Hepatocyte (in vitro differentiated cells): Measurements from ENCODE around the gene NARS2. TPM values are rescaled to one million over a fixed set of nuclear protein-coding genes. Genes with fewer than 3 reads are reported as not detected.

Experiments used
- DNase-seq: peaks from one replicate; pipeline ENCODE4 v3.0.0-alpha.2; 2016; ENCODE audit warnings: low spot score
- H2AFZ ChIP-seq: fragments of 200-600 bp; sonication (generic); 2 replicates; pipeline ENCODE4 v1.6.0; 2016; ENCODE audit warnings: antibody characterized with exemption, mild to moderate bottlenecking
- H3K27ac ChIP-seq: fragments of 200-600 bp; sonication (generic); 2 replicates; pipeline ENCODE4 v1.5.1; 2016; ENCODE audit warnings: mild to moderate bottlenecking
- H3K27me3 ChIP-seq: fragments of 200-600 bp; sonication (generic); 2 replicates; pipeline ENCODE4 v1.6.1; 2016
- H3K36me3 ChIP-seq: fragments of 200-600 bp; sonication (generic); replicated peaks from 2 replicates; pipeline ENCODE4 v1.5.1; 2016; ENCODE audit warnings: low read depth; ENCODE audit not compliant: insufficient read depth
- H3K4me1 ChIP-seq: fragments of 200-600 bp; sonication (generic); 2 replicates; pipeline ENCODE4 v1.5.1; 2016; ENCODE audit warnings: mild to moderate bottlenecking, moderate library complexity; ENCODE audit not compliant: insufficient read depth
- H3K4me2 ChIP-seq: fragments of 200-600 bp; sonication (generic); 2 replicates; pipeline ENCODE4 v1.6.0; 2016
- H3K4me3 ChIP-seq: fragments of 200-600 bp; sonication (generic); 2 replicates; pipeline ENCODE4 v1.5.1; 2016; ENCODE audit warnings: mild to moderate bottlenecking
- H3K79me2 ChIP-seq: fragments of 200-600 bp; sonication (generic); 2 replicates; pipeline ENCODE4 v1.6.0; 2017; ENCODE audit warnings: mild to moderate bottlenecking
- H3K9me2 ChIP-seq: fragments of 200-600 bp; sonication (generic); replicated peaks from 2 replicates; pipeline ENCODE4 v1.6.0; 2017; ENCODE audit warnings: mild to moderate bottlenecking; ENCODE audit not compliant: insufficient read depth
- H3K9me3 ChIP-seq: fragments of 200-600 bp; sonication (generic); 2 replicates; pipeline ENCODE4 v1.5.1; 2016; ENCODE audit warnings: low read depth, mild to moderate bottlenecking
- H4K20me1 ChIP-seq: fragments of 200-600 bp; sonication (generic); 2 replicates; pipeline ENCODE4 v1.6.0; 2016; ENCODE audit warnings: mild to moderate bottlenecking; ENCODE audit not compliant: insufficient read depth, poor library complexity, severe bottlenecking
- CTCF ChIP-seq: fragments of 200-600 bp; sonication (generic); IDR thresholded peaks from 2 replicates; pipeline ENCODE4 v1.5.1; 2016; ENCODE audit warnings: antibody characterized with exemption, mild to moderate bottlenecking; ENCODE audit not compliant: poor library complexity
- EZH2 ChIP-seq: fragments of 200-600 bp; sonication (generic); IDR thresholded peaks from 2 replicates; pipeline ENCODE4 v1.6.1; 2016; ENCODE audit warnings: antibody characterized with exemption, mild to moderate bottlenecking, borderline replicate concordance
- EZH2phosphoT487 ChIP-seq: fragments of 200-600 bp; sonication (generic); IDR thresholded peaks from one replicate; pipeline ENCODE4 v1.6.1; 2018; ENCODE audit warnings: antibody characterized with exemption, mild to moderate bottlenecking, low read depth, moderate library complexity; ENCODE audit not compliant: unreplicated experiment, severe bottlenecking
- WGBS: methylation state at CpG from one replicate; pipeline ENCODE4 v1.1.6; 2016; ENCODE audit warnings: low lambda C conversion rate; ENCODE audit errors: missing lambda C conversion rate; 5-methylcytosine and 5-hydroxymethylcytosine counted together
- polyA plus RNA-seq: library from polyadenylated mRNA; unstranded; fragments of >200 nt; fragmentation: Nextera tagmentation; extraction: Ambion mirVana; gene quantifications from 2 replicates; pipeline ENCODE4 v1.2.1, GENCODE V29; 2016
- total RNA-seq: library from RNA; depleted of rRNA; stranded (reverse); fragments of >200 nt; gene quantifications from 2 replicates; pipeline ENCODE4 v1.2.3, GENCODE V29; 2014

NARS2 gene
- total and polyA plus RNA-seq, 2 experiments from 2014 or later, result 17.5 to 19.1 TPM

- no peaks in the 10 kb centered on the region for H3K9me3 ChIP-seq
- peaks cover 12% of the 10 kb centered on the region for H3K4me1 ChIP-seq
- H3K36me3 ChIP-seq, result no peaks in the 10 kb centered on the region
- DNase-seq, result peak; percentile 9
- peak overlapping the region; percentile 51 for H3K4me3 ChIP-seq
- no peaks in the 10 kb centered on the region for H3K27me3 ChIP-seq
- TF ChIP-seq EZH2, result no peak
- TF ChIP-seq CTCF, result no peak
- TF ChIP-seq EZH2phosphoT487, result no peak
- peak overlapping the region; percentile 77 for H3K4me2 ChIP-seq
- no peaks in the 10 kb centered on the region for H3K9me2 ChIP-seq
- peak overlapping the region; percentile 90 for H2AFZ ChIP-seq
- peak overlapping the region; percentile 89 for H3K27ac ChIP-seq
- H4K20me1 ChIP-seq, result no peaks in the 10 kb centered on the region
- H3K79me2 ChIP-seq, result peaks cover 19% of the 10 kb centered on the region
- 50% methylated on average over 10 of the region's 10 CpGs for WGBS
Observed at GRCh38 chr11:78575478-78575877, 814 bp upstream of the NARS2 start.

GRCh38 chr11:78573681-78574080 is 983 bp downstream of the NARS2 start:
- peaks cover 12% of the 10 kb centered on the region for H3K4me1 ChIP-seq
- peaks cover 19% of the 10 kb centered on the region for H3K79me2 ChIP-seq
- WGBS, result 8% methylated on average over 5 of the region's 5 CpGs
- H3K4me3 ChIP-seq, result peak overlapping the region; percentile 51
- no peaks in the 10 kb centered on the region for H3K27me3 ChIP-seq
- peak overlapping the region; percentile 89 for H3K27ac ChIP-seq
- peak overlapping the region; percentile 84 for H2AFZ ChIP-seq
- no peak for DNase-seq
- H3K9me3 ChIP-seq, result no peaks in the 10 kb centered on the region
- H3K9me2 ChIP-seq, result no peaks in the 10 kb centered on the region
- no peak for TF ChIP-seq EZH2phosphoT487
- no peaks in the 10 kb centered on the region for H4K20me1 ChIP-seq
- H3K4me2 ChIP-seq, result peak overlapping the region; percentile 77
- no peaks in the 10 kb centered on the region for H3K36me3 ChIP-seq

- 77% methylated on average over 3 of the region's 3 CpGs for WGBS
- H3K27ac ChIP-seq, result no peak overlapping the region
Observed at GRCh38 chr11:78573271-78573670, 1.4 kb downstream of the NARS2 start.

GRCh38 chr11:78572394-78572793 is 2.3 kb downstream of the NARS2 start:
- WGBS, result 88% methylated on average over 4 of the region's 4 CpGs
- H3K79me2 ChIP-seq, result peaks cover 19% of the 10 kb centered on the region
- no peak for DNase-seq
- no peaks in the 10 kb centered on the region for H3K27me3 ChIP-seq
- no peak for TF ChIP-seq CTCF
- no peak for TF ChIP-seq EZH2
- no peak for TF ChIP-seq EZH2phosphoT487
- no peaks in the 10 kb centered on the region for H3K9me3 ChIP-seq
- no peaks in the 10 kb centered on the region for H4K20me1 ChIP-seq
- no peak overlapping the region for H3K4me3 ChIP-seq
- no peak overlapping the region for H3K4me2 ChIP-seq
- H3K27ac ChIP-seq, result no peak overlapping the region
- peaks cover 12% of the 10 kb centered on the region for H3K4me1 ChIP-seq
- no peaks in the 10 kb centered on the region for H3K9me2 ChIP-seq
- H2AFZ ChIP-seq, result no peak overlapping the region
- H3K36me3 ChIP-seq, result no peaks in the 10 kb centered on the region

More at GRCh38 chr11:78573271-78573670, 1.4 kb downstream of the NARS2 start:
- H3K79me2 ChIP-seq, result peaks cover 19% of the 10 kb centered on the region
- no peaks in the 10 kb centered on the region for H3K9me3 ChIP-seq
- H3K4me3 ChIP-seq, result peak overlapping the region; percentile 51
- no peak for DNase-seq
- H3K27me3 ChIP-seq, result no peaks in the 10 kb centered on the region
- H3K36me3 ChIP-seq, result no peaks in the 10 kb centered on the region
- no peaks in the 10 kb centered on the region for H3K9me2 ChIP-seq
- TF ChIP-seq EZH2phosphoT487 (no peak), CTCF (no peak), EZH2 (no peak)
- no peaks in the 10 kb centered on the region for H4K20me1 ChIP-seq
- H3K4me1 ChIP-seq, result peaks cover 12% of the 10 kb centered on the region
- H3K4me2 ChIP-seq, result peak overlapping the region; percentile 77
- peak overlapping the region; percentile 84 for H2AFZ ChIP-seq
